HepG2 (cell line): Measurements from ENCODE around the gene LGI4. TPM values are rescaled to one million over a fixed set of nuclear protein-coding genes. Genes with fewer than 3 reads are reported as not detected.

Experiments used
- CHD2 ChIP-seq: IDR thresholded peaks from 2 replicates; pipeline ENCODE4 v1.6.1; 2011; ENCODE audit warnings: low read depth, low read length, improper control_type of control experiment
- IRF9 ChIP-seq: sonication (generic); formaldehyde crosslinking; IDR thresholded peaks from 2 replicates; pipeline ENCODE4 v1.8.0; 2022; ENCODE audit warnings: missing genetic modification reagents, mild to moderate bottlenecking, borderline replicate concordance
- MAFK ChIP-seq, 2 experiments: IDR thresholded peaks in 1 of 2; conservative IDR thresholded peaks in 1 of 2; 2 replicates each; pipeline ENCODE4 v1.6.1; 2011; ENCODE audit warnings: improper control_type of control experiment in 2 of 2, low read length in 2 of 2
- MAX ChIP-seq: IDR thresholded peaks from 2 replicates; pipeline ENCODE4 v1.6.1; 2012; ENCODE audit warnings: inconsistent platforms
- SP140L ChIP-seq: sonication (generic); formaldehyde crosslinking; IDR thresholded peaks from 2 replicates; pipeline ENCODE4 v1.4.0; 2020; ENCODE audit warnings: missing genetic modification reagents, borderline replicate concordance
- SP4 ChIP-seq: sonication (generic); formaldehyde crosslinking; IDR thresholded peaks from 2 replicates; pipeline ENCODE4 v1.8.1; 2023; ENCODE audit warnings: mild to moderate bottlenecking, missing genetic modification reagents
- STAT6 ChIP-seq: sonication (generic); formaldehyde crosslinking; IDR thresholded peaks from 2 replicates; pipeline ENCODE4 v1.4.0; 2020; ENCODE audit warnings: missing genetic modification reagents, mild to moderate bottlenecking, borderline replicate concordance
- WIZ ChIP-seq: sonication (generic); formaldehyde crosslinking; IDR thresholded peaks from 2 replicates; pipeline ENCODE4 v1.5.1; 2020; ENCODE audit warnings: mild to moderate bottlenecking, missing genetic modification reagents
- YY1 ChIP-seq: IDR thresholded peaks from 2 replicates; pipeline ENCODE4 v1.6.1; 2011; ENCODE audit warnings: low read length, low read depth, moderate library complexity, mild to moderate bottlenecking; ENCODE audit not compliant: insufficient read depth, insufficient replicate concordance
- ZBTB8A ChIP-seq: sonication (generic); formaldehyde crosslinking; IDR thresholded peaks from 2 replicates; pipeline ENCODE4 v1.4.0; 2020; ENCODE audit warnings: mild to moderate bottlenecking, low read depth, missing genetic modification reagents, borderline replicate concordance
- ZNF232 ChIP-seq: sonication (generic); formaldehyde crosslinking; IDR thresholded peaks from 2 replicates; pipeline ENCODE4 v1.4.0; 2020; ENCODE audit warnings: missing genetic modification reagents, borderline replicate concordance
- ZNF430 ChIP-seq: sonication (generic); formaldehyde crosslinking; IDR thresholded peaks from 2 replicates; pipeline ENCODE4 v1.9.0; 2021; ENCODE audit warnings: mild to moderate bottlenecking, missing genetic modification reagents
- polyA plus RNA-seq, 8 experiments: library from polyadenylated mRNA; depleted of rRNA in 3 of 8; stranded (reverse) in 7 of 8; unstranded in 1 of 8; fragments of >200 nt; fragmentation: Illumina TruSeq in 4 of 8; extraction: Trizol in 4 of 8; gene quantifications; 2 replicates each; pipeline versions ENCODE4 v1.2.1 to v1.2.3, GENCODE V29; 2011 to 2016; ENCODE audit warnings: low read depth in 4 of 8, missing spikeins in 1 of 8, mixed read lengths in 1 of 8; ENCODE audit not compliant: insufficient read depth in 1 of 8
- total RNA-seq, 5 experiments: library from RNA; depleted of rRNA; stranded (reverse); fragments of >200 nt; fragmentation: Illumina TruSeq; extraction: Trizol; gene quantifications; 2 replicates each; pipeline ENCODE4 v1.2.3, GENCODE V29; 2016; ENCODE audit warnings: low read depth in 1 of 5
- TF ChIP-seq, protein P1 (sequence below), 2 experiments: sonication (generic) in 1 of 2; formaldehyde crosslinking in 1 of 2; IDR thresholded peaks; 2 replicates each; pipeline versions ENCODE4 v1.4.0 to v1.6.1; 2018 to 2020; ENCODE audit warnings: missing genetic modification reagents in 2 of 2, borderline replicate concordance in 1 of 2, low read depth in 1 of 2, mild to moderate bottlenecking in 1 of 2, missing biosample characterization in 1 of 2
- TF ChIP-seq, protein P2 (sequence below): sonication (generic); formaldehyde crosslinking; IDR thresholded peaks from 2 replicates; pipeline ENCODE4 v1.8.1; 2023; ENCODE audit warnings: mild to moderate bottlenecking, inconsistent platforms, moderate library complexity, missing genetic modification reagents, borderline replicate concordance
- TF ChIP-seq, protein P3 (sequence below): sonication (generic); formaldehyde crosslinking; conservative IDR thresholded peaks from 2 replicates; pipeline ENCODE4 v1.8.0; 2022; ENCODE audit warnings: missing genetic modification reagents
- TF ChIP-seq, protein P4 (sequence below): sonication (generic); formaldehyde crosslinking; IDR thresholded peaks from 2 replicates; pipeline ENCODE4 v1.8.1; 2023; ENCODE audit warnings: mild to moderate bottlenecking, missing genetic modification reagents

LGI4 gene
- total and polyA plus RNA-seq, 2 of the 13 experiments (the other 11 are each of a cell fraction or from before 2014, with no cell fraction given): 2.8 TPM; not detected in 1

DNA sequence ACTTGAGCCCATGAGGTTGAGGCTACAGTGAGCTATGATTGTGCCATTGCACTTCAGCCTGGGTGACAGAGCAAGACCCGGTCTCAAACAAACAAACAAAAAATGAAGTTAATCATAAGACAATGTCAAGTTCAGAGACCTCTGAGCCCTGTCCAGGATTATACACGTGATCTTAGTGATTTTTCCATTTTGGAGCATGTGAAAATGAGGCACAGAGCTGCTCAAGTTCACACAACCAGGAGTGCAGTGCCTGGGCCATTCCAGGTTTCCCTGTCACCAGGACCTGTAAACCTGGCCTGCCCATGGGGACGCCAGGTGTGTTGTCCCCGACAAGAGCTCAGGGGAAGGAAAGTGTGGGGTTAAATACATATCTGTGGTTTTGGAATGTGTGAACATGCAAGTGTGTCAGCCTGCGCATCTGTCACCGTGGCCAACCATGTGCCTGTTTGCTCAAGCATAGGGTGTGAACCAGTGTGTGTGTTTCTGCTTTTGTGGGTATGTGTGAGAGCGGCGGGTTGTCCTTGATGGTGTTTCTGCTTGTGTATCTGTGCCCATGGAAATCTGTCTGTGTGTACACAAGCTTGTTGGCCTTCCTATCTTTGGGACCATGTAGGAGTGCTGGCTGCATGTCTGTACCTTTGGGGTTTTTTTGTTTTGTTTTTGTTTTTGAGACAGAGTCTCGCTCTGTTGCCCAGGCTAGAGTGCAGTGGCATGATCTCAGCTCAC, 2.3 kb upstream of the LGI4 start (continued):
- TF ChIP-seq, protein P1, sequence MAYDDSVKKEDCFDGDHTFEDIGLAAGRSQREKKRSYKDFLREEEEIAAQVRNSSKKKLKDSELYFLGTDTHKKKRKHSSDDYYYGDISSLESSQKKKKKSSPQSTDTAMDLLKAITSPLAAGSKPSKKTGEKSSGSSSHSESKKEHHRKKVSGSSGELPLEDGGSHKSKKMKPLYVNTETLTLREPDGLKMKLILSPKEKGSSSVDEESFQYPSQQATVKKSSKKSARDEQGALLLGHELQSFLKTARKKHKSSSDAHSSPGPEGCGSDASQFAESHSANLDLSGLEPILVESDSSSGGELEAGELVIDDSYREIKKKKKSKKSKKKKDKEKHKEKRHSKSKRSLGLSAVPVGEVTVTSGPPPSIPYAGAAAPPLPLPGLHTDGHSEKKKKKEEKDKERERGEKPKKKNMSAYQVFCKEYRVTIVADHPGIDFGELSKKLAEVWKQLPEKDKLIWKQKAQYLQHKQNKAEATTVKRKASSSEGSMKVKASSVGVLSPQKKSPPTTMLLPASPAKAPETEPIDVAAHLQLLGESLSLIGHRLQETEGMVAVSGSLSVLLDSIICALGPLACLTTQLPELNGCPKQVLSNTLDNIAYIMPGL (CRISPR knock-in tag; IDR thresholded peaks at IDR 0.05; ENCODE audit: borderline replicate concordance in 1 of 2, low read depth in 1 of 2): 0 out of 4 replicates have a peak, but pooled peaks of 1 of the 2 experiments have one; percentile 43
- TF ChIP-seq MAX (peak; percentile 73), WIZ (no peak), CHD2 (no peak), SP140L (no peak), MAFK (conservative IDR thresholded peaks at IDR 0.05 in 1 of 2, IDR thresholded peaks at IDR 0.05 in 1 of 2; ENCODE audit: low read length in 2 of 2) (no peak), ZBTB8A (no peak), ZNF232 (CRISPR knock-in tag) (0 out of 2 replicates have a peak, but pooled peaks have one; percentile 60), STAT6 (CRISPR knock-in tag) (no peak), ZNF430 (CRISPR knock-in tag) (no peak), IRF9 (0 out of 2 replicates have a peak, but pooled peaks have one; percentile 66), YY1 (no peak), SP4 (CRISPR knock-in tag) (no peak)
- TF ChIP-seq, protein P2, sequence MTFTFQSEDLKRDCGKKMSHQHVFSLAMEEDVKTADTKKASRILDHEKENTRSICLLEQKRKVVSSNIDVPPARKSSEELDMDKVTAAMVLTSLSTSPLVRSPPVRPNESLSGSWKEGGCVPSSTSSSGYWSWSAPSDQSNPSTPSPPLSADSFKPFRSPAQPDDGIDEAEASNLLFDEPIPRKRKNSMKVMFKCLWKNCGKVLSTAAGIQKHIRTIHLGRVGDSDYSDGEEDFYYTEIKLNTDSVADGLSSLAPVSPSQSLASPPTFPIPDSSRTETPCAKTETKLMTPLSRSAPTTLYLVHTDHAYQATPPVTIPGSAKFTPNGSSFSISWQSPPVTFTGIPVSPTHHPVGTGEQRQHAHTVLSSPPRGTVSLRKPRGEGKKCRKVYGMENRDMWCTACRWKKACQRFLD (CRISPR knock-in tag): no peak
- TF ChIP-seq, protein P3, sequence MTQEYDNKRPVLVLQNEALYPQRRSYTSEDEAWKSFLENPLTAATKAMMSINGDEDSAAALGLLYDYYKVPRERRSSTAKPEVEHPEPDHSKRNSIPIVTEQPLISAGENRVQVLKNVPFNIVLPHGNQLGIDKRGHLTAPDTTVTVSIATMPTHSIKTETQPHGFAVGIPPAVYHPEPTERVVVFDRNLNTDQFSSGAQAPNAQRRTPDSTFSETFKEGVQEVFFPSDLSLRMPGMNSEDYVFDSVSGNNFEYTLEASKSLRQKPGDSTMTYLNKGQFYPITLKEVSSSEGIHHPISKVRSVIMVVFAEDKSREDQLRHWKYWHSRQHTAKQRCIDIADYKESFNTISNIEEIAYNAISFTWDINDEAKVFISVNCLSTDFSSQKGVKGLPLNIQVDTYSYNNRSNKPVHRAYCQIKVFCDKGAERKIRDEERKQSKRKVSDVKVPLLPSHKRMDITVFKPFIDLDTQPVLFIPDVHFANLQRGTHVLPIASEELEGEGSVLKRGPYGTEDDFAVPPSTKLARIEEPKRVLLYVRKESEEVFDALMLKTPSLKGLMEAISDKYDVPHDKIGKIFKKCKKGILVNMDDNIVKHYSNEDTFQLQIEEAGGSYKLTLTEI (CRISPR knock-in tag): no peak
- TF ChIP-seq, protein P4, sequence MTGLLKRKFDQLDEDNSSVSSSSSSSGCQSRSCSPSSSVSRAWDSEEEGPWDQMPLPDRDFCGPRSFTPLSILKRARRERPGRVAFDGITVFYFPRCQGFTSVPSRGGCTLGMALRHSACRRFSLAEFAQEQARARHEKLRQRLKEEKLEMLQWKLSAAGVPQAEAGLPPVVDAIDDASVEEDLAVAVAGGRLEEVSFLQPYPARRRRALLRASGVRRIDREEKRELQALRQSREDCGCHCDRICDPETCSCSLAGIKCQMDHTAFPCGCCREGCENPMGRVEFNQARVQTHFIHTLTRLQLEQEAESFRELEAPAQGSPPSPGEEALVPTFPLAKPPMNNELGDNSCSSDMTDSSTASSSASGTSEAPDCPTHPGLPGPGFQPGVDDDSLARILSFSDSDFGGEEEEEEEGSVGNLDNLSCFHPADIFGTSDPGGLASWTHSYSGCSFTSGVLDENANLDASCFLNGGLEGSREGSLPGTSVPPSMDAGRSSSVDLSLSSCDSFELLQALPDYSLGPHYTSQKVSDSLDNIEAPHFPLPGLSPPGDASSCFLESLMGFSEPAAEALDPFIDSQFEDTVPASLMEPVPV (CRISPR knock-in tag): no peak
